T1000 (cell line): Measurements from ENCODE around the gene PIP4K2A.
A peak's percentile ranks its signal among the peaks of the same experiment; 100 is the strongest.

Experiments
- DNase-seq: peaks from one replicate; lab custom pipeline; 2025; ENCODE audit warnings: mixed read lengths; lab: John Stamatoyannopoulos, UW

The PIP4K2A gene

GRCh38 chr10:22620140-22620857, 94.1 kb downstream of the PIP4K2A start:
- DNase-seq: peak; percentile 86

DNA sequence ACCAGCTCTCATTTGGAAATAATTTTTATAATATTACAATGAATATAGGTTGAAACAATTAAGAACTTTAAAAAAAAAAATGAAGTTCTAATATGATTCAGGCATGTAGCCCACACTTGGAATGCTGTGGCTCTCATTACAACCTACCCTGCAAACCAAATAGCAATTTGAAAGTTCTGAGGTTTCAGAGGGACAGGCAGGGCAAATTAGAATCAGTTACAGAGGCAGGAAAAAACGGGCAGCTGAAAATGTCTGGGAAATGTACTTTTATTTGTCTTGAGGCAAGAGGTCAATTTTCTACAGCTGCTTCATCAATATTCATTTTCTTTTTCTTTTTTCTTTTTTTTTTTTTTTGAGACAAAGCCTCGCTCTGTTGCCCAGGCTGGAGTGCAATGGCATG, 95.3 kb downstream of the PIP4K2A start:
- DNase-seq: no peak

- DNase-seq: no peak
Measured at GRCh38 chr10:22618078-22618785, 96.1 kb downstream of the PIP4K2A start.

- no peak for DNase-seq
Measured at GRCh38 chr10:22617516-22617915, 96.9 kb downstream of the PIP4K2A start.

GRCh38 chr10:22617051-22617450, 97.3 kb downstream of the PIP4K2A start:
- no peak for DNase-seq

GRCh38 chr10:22615819-22616499, 98.4 kb downstream of the PIP4K2A start:
- DNase-seq: no peak

DNA sequence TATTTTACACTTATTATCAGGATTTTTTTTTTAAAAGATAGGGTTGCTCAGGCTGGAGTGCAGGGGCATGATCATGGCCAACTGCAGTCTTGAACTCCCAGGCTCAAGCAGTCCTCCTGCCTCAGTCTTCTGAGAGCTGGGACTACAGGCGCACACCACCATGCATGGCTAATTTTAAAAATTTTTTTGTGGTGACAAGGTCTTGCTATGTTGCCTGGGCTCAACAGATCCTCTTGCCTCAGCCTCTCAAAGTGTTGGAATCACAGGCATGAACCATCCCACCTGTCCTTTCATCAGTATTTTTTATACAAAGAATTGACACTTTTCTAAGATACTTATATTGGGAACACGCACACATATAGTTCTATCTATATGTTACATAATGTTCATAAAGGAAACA, 99.3 kb downstream of the PIP4K2A start:
- DNase-seq: no peak

GRCh38 chr10:22613011-22613410, 101.4 kb downstream of the PIP4K2A start:
- no peak for DNase-seq

GRCh38 chr10:22612318-22612717, 102.1 kb downstream of the PIP4K2A start:
- no peak for DNase-seq

DNA sequence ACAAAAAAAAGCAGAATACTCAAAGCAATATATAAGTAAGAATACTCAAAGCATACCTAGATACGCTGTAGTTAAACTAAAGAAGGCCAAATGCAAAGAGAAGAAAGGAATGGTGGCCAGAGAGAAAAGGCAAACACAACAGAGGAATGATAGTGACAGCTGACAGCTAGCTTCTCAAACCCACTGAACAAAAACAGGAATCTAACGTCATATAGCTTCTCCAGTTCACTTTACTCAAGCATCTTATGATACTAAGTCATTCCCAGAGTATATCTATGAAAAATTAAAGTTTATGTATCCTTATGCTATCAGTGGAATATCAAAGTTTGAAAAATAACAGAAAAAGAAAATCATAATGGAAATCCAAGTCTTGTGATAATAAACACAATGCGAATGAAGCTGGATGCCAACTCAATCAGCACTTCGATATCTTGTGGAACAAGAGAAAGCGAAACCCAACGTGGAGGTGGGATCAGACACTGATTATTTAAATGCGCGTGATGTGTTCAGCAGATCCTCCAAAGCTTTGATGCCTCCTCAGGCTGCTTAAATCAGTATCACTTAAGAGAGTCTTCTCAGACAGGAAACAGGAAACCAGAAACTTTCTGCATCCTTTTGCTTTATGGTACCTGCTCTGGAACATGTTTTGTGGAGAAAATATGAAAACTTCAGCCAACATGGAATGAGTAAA, 102.8 kb downstream of the PIP4K2A start:
- no peak for DNase-seq

DNA sequence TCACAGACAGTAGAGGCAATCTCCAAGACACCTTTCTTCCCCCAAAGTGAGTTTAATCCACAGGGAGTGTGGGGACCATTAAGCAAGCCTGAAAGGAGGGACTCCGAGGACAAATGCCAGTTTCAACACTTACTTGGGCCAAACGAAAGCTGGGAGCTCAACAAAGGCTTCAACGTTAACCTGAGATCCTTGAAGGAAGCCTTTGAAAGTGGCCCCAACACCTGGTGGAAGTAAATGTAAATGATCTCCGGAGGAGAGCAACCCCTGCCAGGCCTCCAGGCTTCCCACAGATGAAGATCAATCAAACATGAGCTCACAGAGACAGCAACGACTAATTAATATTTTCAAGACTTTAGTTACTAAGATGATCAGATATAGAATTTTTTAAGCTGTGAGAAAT, 103.8 kb downstream of the PIP4K2A start:
- no peak for DNase-seq

DNA sequence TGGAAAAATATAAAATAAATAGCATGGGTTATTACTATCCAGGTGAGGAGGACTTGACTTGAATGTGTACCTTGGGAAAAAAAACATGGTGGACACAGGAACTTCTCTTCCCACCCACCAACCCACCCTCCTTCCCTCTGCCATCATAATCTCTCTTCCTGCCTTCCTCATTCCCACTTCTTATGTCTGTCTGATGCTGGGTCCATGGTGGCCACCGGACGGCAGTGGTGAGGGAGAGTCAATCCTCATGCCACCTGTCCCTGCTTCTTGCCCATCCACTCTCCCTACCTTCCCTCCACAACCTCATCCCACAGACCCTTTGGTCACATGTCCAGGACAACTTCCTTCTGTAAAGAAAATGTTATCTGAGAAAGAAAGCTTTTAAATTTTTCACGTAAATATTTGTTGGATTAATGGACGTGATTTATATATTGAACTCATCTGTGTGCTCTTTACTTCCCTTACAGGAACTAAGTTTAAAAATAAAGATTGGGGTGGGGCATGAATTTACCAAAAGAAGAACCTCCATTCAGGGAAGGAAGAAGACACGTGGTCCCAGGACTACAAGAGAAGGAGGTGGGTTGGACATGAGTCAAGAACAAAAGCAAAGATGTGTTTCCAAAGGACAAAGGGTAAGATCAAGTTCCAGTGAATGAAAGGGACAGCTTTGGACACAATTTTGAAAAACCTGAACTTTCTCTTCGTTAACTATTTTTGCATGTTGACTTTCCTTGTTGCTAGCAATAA, 104.5 kb downstream of the PIP4K2A start:
- DNase-seq: no peak

DNA sequence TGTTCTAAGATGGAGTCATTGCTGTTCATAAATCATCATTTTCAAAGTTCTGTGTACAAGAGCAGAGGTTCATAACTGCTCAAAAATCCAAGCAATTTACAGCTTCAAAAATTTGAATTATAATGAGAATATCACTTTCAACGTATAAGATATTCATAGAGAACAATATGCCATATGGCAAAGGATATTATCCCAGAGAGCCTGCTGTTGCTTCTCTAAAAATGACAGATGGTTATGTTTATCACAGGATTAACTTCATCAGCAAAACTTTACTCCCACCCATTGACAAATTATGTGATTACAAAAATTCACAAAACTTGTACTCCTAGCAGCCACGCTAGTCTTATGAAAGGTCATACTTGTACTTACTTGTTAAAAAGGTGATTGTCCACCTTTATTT, 105.1 kb downstream of the PIP4K2A start:
- no peak for DNase-seq

- no peak for DNase-seq
Measured at GRCh38 chr10:22607261-22607660, 107.1 kb downstream of the PIP4K2A start.

DNA sequence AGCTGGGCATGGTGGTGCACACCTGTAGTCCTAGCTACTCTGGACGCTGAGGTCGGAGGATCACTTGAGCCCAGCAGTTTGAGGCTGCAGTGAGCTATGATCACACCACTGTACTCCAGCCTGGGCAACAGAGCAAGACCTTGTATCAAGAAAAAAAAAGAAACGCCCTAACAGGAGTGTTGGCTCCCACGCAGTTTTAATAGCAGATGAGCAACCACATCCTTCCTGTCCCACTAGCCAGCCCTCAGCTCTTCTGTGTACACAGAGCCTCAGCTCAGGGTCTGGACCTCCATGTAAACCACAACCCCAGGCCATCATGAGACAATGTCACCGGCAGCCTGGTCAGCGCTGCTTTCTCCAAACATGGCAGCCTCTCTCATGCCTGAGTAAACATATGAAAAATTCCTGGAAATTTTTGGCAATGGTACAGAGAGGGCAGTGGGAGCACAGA, 108.2 kb downstream of the PIP4K2A start:
- no peak for DNase-seq

GRCh38 chr10:22605168-22605567, 109.2 kb downstream of the PIP4K2A start:
- DNase-seq: no peak

DNA sequence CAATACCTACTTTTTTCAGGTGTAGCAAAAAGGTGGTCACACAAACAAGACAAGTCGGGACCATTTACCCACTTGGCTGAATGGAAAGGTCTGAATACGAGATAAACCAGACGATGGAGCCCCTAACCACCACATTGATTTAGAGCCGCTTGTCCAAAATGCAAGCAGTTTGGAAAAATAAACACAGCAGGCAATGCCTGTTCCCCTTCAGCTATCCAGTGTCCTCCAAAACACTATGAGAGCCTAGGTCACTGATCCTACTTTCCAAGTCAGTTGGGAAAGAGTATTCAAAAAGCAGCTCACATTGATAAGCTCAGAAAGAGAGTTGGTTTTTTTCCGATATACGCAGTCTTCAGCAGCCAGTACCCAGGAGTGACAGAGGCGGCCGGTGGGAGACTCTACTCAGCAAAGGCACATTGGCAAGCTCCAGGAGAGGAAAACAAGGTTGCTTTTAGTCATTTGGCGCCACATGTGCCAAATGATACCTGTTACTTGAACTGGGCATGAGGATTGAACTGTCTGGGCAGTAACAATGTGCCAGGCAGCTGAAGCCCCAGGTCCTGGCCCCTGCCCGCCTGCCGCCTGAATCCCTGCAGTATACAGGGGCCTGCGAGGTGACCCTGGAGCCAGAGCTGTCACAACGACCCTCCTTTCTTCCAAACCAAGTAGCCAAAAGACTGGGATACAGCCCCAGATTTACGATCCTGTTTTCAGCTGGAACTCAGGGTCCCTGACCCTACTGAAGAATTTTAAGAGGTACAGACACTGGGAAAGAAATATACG, 109.8 kb downstream of the PIP4K2A start:
- DNase-seq: no peak

DNA sequence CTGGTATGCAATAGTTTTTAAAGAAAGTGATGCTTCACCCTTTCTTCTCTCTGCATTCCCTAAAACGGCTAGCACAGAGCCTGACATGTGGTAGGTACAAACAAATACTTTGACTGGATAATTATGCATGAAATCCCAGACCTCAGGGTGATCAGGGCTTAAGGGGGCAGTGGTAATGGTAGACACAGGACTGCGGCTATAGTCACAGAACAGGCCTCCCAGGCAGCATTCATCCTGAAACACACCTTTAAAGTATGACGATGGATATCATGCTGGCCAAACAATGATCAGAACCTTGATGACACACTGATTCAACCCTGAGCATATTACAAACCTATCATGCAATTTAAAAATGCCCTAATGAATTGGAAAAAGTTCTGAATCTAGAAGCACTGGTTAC, 110.8 kb downstream of the PIP4K2A start:
- DNase-seq: no peak

GRCh38 chr10:22601618-22602017, 112.8 kb downstream of the PIP4K2A start:
- no peak for DNase-seq

DNA sequence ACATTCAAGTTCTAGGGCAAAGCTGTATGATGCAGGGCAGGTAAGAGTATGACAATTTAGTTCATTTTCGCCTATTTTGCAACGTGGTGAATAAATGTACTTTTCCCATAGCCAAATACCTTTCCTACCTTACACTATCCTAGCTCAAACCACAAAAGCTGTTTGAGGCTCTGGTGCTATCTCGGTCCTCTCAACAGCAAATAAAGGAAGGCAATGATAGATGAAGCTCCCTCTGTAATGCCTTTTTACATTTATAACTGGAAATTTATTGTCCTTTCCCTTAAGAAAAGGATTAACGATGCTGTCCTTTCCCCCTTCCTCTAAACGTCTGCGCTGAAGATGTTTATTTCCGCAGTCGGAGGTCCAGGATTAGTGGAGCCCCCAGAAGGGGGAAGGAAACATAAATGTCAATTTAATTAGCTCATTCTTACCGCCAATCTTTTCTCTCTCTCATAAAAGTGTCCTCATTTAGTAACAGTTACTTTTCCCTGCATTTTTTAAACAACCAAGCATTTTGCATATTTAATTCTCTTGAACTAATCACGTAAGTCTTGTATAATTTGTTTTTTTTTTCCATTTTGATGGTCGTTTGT, 114.6 kb downstream of the PIP4K2A start:
- DNase-seq: no peak
